Mesenchymal stem cell (in vitro differentiated cells and primary cell): ENCODE measurements around the gene ZBTB38.

Source experiments
- DNase-seq: peaks from one replicate; pipeline ENCODE4 v3.0.0-alpha.2; 2013
- H2AFZ ChIP-seq: one replicate; pipeline ENCODE4 v1.6.1; 2013; ENCODE audit warnings: low read depth, mild to moderate bottlenecking, control low read depth, inconsistent platforms, low read length, moderate library complexity
- H2AK5ac ChIP-seq: 2 replicates; pipeline ENCODE4 v1.6.1; 2013; ENCODE audit warnings: low read length, moderate library complexity, mild to moderate bottlenecking, inconsistent platforms; ENCODE audit not compliant: severe bottlenecking
- H2BK120ac ChIP-seq: one replicate; pipeline ENCODE4 v1.6.1; 2013; ENCODE audit warnings: low read depth, mild to moderate bottlenecking, inconsistent platforms, low read length, moderate library complexity
- H2BK12ac ChIP-seq, 2 experiments: one replicate each; pipeline ENCODE4 v1.6.1; 2013; ENCODE audit warnings: inconsistent platforms in 2 of 2, low read length in 2 of 2, mild to moderate bottlenecking in 2 of 2, moderate library complexity in 2 of 2, control low read depth in 1 of 2
- H2BK15ac ChIP-seq: one replicate; pipeline ENCODE4 v1.6.1; 2013; ENCODE audit warnings: mild to moderate bottlenecking, low read depth, inconsistent platforms; ENCODE audit not compliant: poor library complexity, severe bottlenecking
- H2BK5ac ChIP-seq: 2 replicates; pipeline ENCODE4 v1.6.1; 2013; ENCODE audit warnings: low read depth, mild to moderate bottlenecking, low read length, control low read depth, inconsistent platforms; ENCODE audit not compliant: poor library complexity, severe bottlenecking
- H3K14ac ChIP-seq, 2 experiments: one replicate each; pipeline ENCODE4 v1.6.1; 2013; ENCODE audit warnings: inconsistent platforms in 2 of 2, low read length in 2 of 2, control low read depth in 1 of 2, mild to moderate bottlenecking in 1 of 2, moderate library complexity in 1 of 2
- H3K18ac ChIP-seq, 2 experiments: one replicate each; pipeline ENCODE4 v1.6.1; 2013; ENCODE audit warnings: inconsistent platforms in 2 of 2, low read length in 2 of 2, control low read depth in 1 of 2, low read depth in 1 of 2, mild to moderate bottlenecking in 1 of 2
- H3K23ac ChIP-seq, 2 experiments: one replicate each; pipeline ENCODE4 v1.6.1; 2013; ENCODE audit warnings: inconsistent platforms in 2 of 2, low read length in 2 of 2, mild to moderate bottlenecking in 2 of 2, moderate library complexity in 2 of 2, control low read depth in 1 of 2
- H3K27ac ChIP-seq: 2 replicates; pipeline ENCODE4 v1.5.1; 2013; ENCODE audit warnings: mild to moderate bottlenecking, moderate library complexity, low read length, control low read depth, inconsistent platforms; ENCODE audit not compliant: poor library complexity, severe bottlenecking
- H3K27me3 ChIP-seq, 2 experiments: 2 replicates each; pipeline versions ENCODE4 v1.6.1 to v1.7.0; 2013; ENCODE audit warnings: low read length in 2 of 2, mild to moderate bottlenecking in 2 of 2, moderate library complexity in 2 of 2, control low read depth in 1 of 2, inconsistent platforms in 1 of 2; ENCODE audit not compliant: control insufficient read depth in 1 of 2, insufficient read depth in 1 of 2
- H3K36me3 ChIP-seq, 2 experiments: 2 replicates each; pipeline versions ENCODE4 v1.6.1 to v1.7.0; 2013; ENCODE audit warnings: low read length in 2 of 2, control low read depth in 1 of 2, inconsistent platforms in 1 of 2, low read depth in 1 of 2, mild to moderate bottlenecking in 1 of 2; ENCODE audit not compliant: insufficient read depth in 2 of 2, control insufficient read depth in 1 of 2
- H3K4ac ChIP-seq, 2 experiments: one replicate each; pipeline ENCODE4 v1.6.1; 2013; ENCODE audit warnings: inconsistent platforms in 2 of 2, low read length in 2 of 2, mild to moderate bottlenecking in 2 of 2, moderate library complexity in 2 of 2, control low read depth in 1 of 2, low read depth in 1 of 2
- H3K4me1 ChIP-seq: 2 replicates; pipeline ENCODE4 v1.6.1; 2013; ENCODE audit warnings: low read depth, low read length, control low read depth; ENCODE audit not compliant: control insufficient read depth, insufficient read depth
- H3K4me2 ChIP-seq: 2 replicates; pipeline ENCODE4 v1.6.1; 2013; ENCODE audit warnings: low read length, mild to moderate bottlenecking, inconsistent platforms; ENCODE audit not compliant: poor library complexity, severe bottlenecking
- H3K4me3 ChIP-seq, 2 experiments: 2 replicates each; pipeline versions ENCODE4 v1.5.1 to v1.7.0; 2013; ENCODE audit warnings: low read length in 2 of 2, mild to moderate bottlenecking in 2 of 2, control low read depth in 1 of 2, low read depth in 1 of 2; ENCODE audit not compliant: insufficient read depth in 1 of 2
- H3K79me1 ChIP-seq: replicated peaks from 2 replicates; pipeline ENCODE4 v1.6.1; 2013; ENCODE audit warnings: mild to moderate bottlenecking, control low read depth, low read length, inconsistent platforms; ENCODE audit not compliant: poor library complexity, severe bottlenecking
- H3K9ac ChIP-seq: 2 replicates; pipeline ENCODE4 v1.7.0; 2013; ENCODE audit warnings: mild to moderate bottlenecking, low read length, moderate library complexity
- H3K9me3 ChIP-seq: 2 replicates; pipeline ENCODE4 v1.7.0; 2013; ENCODE audit warnings: mild to moderate bottlenecking, low read length; ENCODE audit not compliant: control insufficient read depth
- H4K8ac ChIP-seq: one replicate; pipeline ENCODE4 v1.6.1; 2013; ENCODE audit warnings: inconsistent platforms, mild to moderate bottlenecking, low read length, moderate library complexity
- H4K91ac ChIP-seq: one replicate; pipeline ENCODE4 v1.6.1; 2013; ENCODE audit warnings: mild to moderate bottlenecking, low read length, inconsistent platforms
- WGBS: methylation state at CpG from one replicate; pipeline ENCODE4 v1.1.7; 2013; ENCODE audit warnings: mixed read lengths; 5-methylcytosine and 5-hydroxymethylcytosine counted together

ZBTB38 gene

DNA sequence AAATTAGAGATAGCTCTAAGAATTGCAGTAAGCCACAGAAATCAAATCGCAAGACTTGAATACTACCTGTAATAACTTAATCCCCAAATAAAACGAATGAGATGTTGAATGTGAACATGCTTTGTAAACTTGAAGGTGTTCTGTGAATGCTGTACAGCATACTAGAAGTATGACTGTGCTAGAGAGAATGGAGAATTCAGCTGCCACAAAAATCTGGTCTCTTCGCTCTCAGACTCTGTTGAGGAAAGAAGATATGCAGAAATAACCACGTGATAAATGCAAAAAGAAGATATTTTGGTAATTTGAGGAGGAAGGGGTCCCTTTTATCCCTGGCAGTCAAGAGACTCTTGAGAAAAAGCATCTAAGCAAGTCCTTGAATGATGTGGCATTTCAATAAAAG lies 37.3 kb downstream of the ZBTB38 start:
- Histone ChIP-seq H2AK5ac (no peak overlapping the region), H3K4me1 (peaks cover 5% of the 10 kb centered on the region), H3K4me3 (peak overlapping the region in 1 of 2 experiments; percentile 16), H3K79me1 (peaks cover 18% of the 10 kb centered on the region), H2AFZ (no peak overlapping the region), H4K8ac (no peak overlapping the region), H3K9me3 (peaks cover 3% of the 10 kb centered on the region), H4K91ac (no peak overlapping the region), H3K23ac (no peak overlapping the region), H3K4ac (no peak overlapping the region), H2BK5ac (no peak overlapping the region), H2BK120ac (no peak overlapping the region), H2BK15ac (no peak overlapping the region), H2BK12ac (no peak overlapping the region), H3K4me2 (no peak overlapping the region), H3K18ac (no peak overlapping the region), H3K27me3 (no peaks in the 10 kb centered on the region), H3K9ac (peak overlapping the region; percentile 78), H3K14ac (no peak overlapping the region), H3K27ac (no peak overlapping the region), H3K36me3 (peaks cover 7 to 66% of the 10 kb centered on the region in 2 experiments)
- WGBS: 78% methylated on average over 3 of the region's 4 CpGs
- no peak for DNase-seq

DNA sequence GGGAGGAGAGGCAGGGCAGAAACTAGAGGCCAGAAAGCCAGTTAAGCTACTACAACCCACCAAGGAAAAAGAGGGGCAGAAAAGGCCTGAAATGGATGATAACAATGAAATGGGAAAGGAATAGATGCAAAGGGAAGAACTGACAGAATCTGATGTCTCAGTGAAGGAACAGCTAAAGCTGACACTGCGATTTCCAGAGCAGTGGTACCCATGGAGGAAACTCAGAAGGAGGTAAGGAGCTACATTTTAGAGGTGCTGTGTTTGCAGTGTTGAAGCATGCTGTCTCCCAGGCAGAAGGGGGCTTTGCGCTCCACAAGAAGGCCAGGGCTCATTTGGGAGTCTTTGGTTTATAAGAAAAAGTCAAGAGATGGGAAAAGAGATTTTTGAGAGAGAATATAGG lies 38.0 kb downstream of the ZBTB38 start:
- H3K4me2 ChIP-seq: no peak overlapping the region
- peaks cover 3% of the 10 kb centered on the region for H3K9me3 ChIP-seq
- H3K4me1 ChIP-seq: peaks cover 6% of the 10 kb centered on the region
- H3K27ac ChIP-seq: no peak overlapping the region
- H2AK5ac ChIP-seq: no peak overlapping the region
- H3K4me3 ChIP-seq: no peak overlapping the region
- peak overlapping the region; percentile 25 for H4K91ac ChIP-seq
- no peak overlapping the region for H2BK15ac ChIP-seq
- peak overlapping the region; percentile 78 for H3K9ac ChIP-seq
- peaks cover 7 to 73% of the 10 kb centered on the region in 2 experiments for H3K36me3 ChIP-seq
- H4K8ac ChIP-seq: peak overlapping the region; percentile 38
- H2AFZ ChIP-seq: no peak overlapping the region
- peak overlapping the region in 1 of 2 experiments; percentile 52 for H3K18ac ChIP-seq
- peak overlapping the region; percentile 73 for H2BK120ac ChIP-seq
- H2BK5ac ChIP-seq: no peak overlapping the region
- 97% methylated on average over 2 of the region's 2 CpGs for WGBS
- H2BK12ac ChIP-seq: peak overlapping the region; percentile 2 to 69
- no peak overlapping the region for H3K14ac ChIP-seq
- no peak overlapping the region for H3K23ac ChIP-seq
- DNase-seq: no peak
- no peak overlapping the region for H3K4ac ChIP-seq
- H3K27me3 ChIP-seq: no peaks in the 10 kb centered on the region
- peaks cover 18% of the 10 kb centered on the region for H3K79me1 ChIP-seq

DNA sequence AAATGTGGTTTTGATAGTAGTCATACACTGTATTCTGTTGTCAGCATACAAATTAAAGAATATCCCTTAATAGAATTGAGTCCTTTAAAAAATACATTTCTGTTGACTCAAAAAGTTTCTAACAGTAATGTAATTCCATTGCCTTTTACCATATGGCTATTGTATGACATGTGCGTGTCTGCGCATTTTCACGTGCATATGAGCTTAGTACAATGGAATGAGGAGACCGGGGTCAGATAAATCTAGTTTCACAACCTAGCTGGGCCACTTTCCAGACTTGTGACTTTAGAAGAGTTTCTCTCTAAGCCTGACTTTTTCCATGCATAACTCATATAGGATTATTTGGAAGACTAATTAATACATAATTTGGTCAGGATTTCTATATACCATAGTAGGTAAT lies 38.7 kb downstream of the ZBTB38 start:
- H2BK15ac ChIP-seq: no peak overlapping the region
- peaks cover 8% of the 10 kb centered on the region for H3K4me1 ChIP-seq
- WGBS: 49% methylated on average over 4 of the region's 4 CpGs
- H2AFZ ChIP-seq: no peak overlapping the region
- H3K23ac ChIP-seq: no peak overlapping the region
- no peak overlapping the region for H2AK5ac ChIP-seq
- H2BK5ac ChIP-seq: no peak overlapping the region
- H3K4ac ChIP-seq: no peak overlapping the region
- no peak overlapping the region for H4K91ac ChIP-seq
- H3K9me3 ChIP-seq: peaks cover 3% of the 10 kb centered on the region
- H2BK12ac ChIP-seq: no peak overlapping the region
- peaks cover 16% of the 10 kb centered on the region for H3K79me1 ChIP-seq
- DNase-seq: peak; percentile 97
- H3K9ac ChIP-seq: peak overlapping the region; percentile 78
- H3K4me2 ChIP-seq: no peak overlapping the region
- H4K8ac ChIP-seq: no peak overlapping the region
- H3K27me3 ChIP-seq: no peaks in the 10 kb centered on the region
- H3K36me3 ChIP-seq: peaks cover 7 to 74% of the 10 kb centered on the region in 2 experiments
- no peak overlapping the region for H3K14ac ChIP-seq
- no peak overlapping the region for H2BK120ac ChIP-seq
- no peak overlapping the region for H3K27ac ChIP-seq
- H3K18ac ChIP-seq: no peak overlapping the region
- no peak overlapping the region for H3K4me3 ChIP-seq

DNA sequence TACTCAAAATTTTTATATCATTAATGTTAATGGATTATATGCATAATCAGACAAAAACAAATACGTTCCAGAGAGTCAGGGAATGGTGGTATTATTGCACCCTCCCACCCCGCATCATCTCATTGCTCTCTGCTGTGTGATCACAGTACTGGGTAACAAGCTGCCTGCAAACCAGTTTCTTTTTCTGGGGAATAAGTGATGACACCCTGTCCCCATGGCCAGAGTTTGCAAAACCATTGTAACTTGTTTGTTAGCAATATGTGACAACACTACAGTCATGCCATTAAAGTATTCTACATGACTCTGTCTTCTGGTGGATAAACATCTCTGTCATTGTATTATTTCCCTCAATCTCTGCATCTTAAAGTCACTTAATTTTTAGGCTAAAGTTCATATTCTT lies 39.5 kb downstream of the ZBTB38 start:
- Histone ChIP-seq H3K4me2 (no peak overlapping the region), H3K14ac (no peak overlapping the region), H3K9ac (peak overlapping the region; percentile 78), H3K36me3 (peaks cover 8 to 74% of the 10 kb centered on the region in 2 experiments), H3K9me3 (peaks cover 3% of the 10 kb centered on the region), H3K79me1 (peaks cover 16% of the 10 kb centered on the region), H3K4me3 (no peak overlapping the region), H2AK5ac (no peak overlapping the region), H2BK120ac (no peak overlapping the region), H3K23ac (no peak overlapping the region), H3K18ac (no peak overlapping the region), H4K8ac (no peak overlapping the region), H2AFZ (no peak overlapping the region), H3K27me3 (no peaks in the 10 kb centered on the region), H2BK12ac (no peak overlapping the region), H2BK15ac (no peak overlapping the region), H3K4me1 (peaks cover 9% of the 10 kb centered on the region), H4K91ac (no peak overlapping the region), H3K4ac (no peak overlapping the region), H2BK5ac (no peak overlapping the region), H3K27ac (no peak overlapping the region)
- WGBS: 93% methylated on average over 2 of the region's 2 CpGs
- peak; percentile 55 for DNase-seq
